Lung (tissue), 12 donors: ENCODE data around the gene ASIC4. TPM values are rescaled to one million over a fixed set of nuclear protein-coding genes. Genes with fewer than 3 reads are reported as not detected.

ENCODE experiments used
- ATAC-seq: fragments of 200-7000 bp; cut with Tn5 transposase; one replicate; pipeline ENCODE4 v1.9.1; 2020; ENCODE audit warnings: moderate number of reproducible peaks; ENCODE audit not compliant: insufficient read depth, low FRiP score
- DNase-seq, 3 donors: peaks; one replicate each; pipeline ENCODE4 v3.0.0-alpha.2; 2013 to 2017
- H3K27ac ChIP-seq, 2 donors: one replicate each; pipeline ENCODE4 v1.5.1; 2013; ENCODE audit warnings: mild to moderate bottlenecking in 2 of 2, moderate library complexity in 2 of 2, control low read depth in 1 of 2, inconsistent platforms in 1 of 2, low read depth in 1 of 2, low read length in 1 of 2
- H3K27me3 ChIP-seq, 3 donors: one replicate each; pipeline ENCODE4 v1.5.1; 2013; ENCODE audit warnings: low read length in 2 of 3; ENCODE audit not compliant: control insufficient read depth in 3 of 3, insufficient read depth in 3 of 3
- H3K36me3 ChIP-seq, 4 donors: one replicate each; pipeline ENCODE4 v1.5.1; 2013; ENCODE audit warnings: low read length in 4 of 4, mild to moderate bottlenecking in 1 of 4, moderate library complexity in 1 of 4; ENCODE audit not compliant: control insufficient read depth in 4 of 4, insufficient read depth in 4 of 4
- H3K4me1 ChIP-seq, 5 donors: one replicate each; pipeline ENCODE4 v1.5.1; 2013; ENCODE audit warnings: low read length in 5 of 5, mild to moderate bottlenecking in 2 of 5, moderate library complexity in 1 of 5; ENCODE audit not compliant: control insufficient read depth in 5 of 5, insufficient read depth in 5 of 5
- H3K4me3 ChIP-seq: one replicate; pipeline ENCODE4 v1.5.1; 2013; ENCODE audit warnings: mild to moderate bottlenecking, control low read depth, moderate library complexity
- H3K9ac ChIP-seq, 2 donors: one replicate each; pipeline ENCODE4 v1.5.1; 2013; ENCODE audit warnings: low read length in 2 of 2, control low read depth in 1 of 2; ENCODE audit not compliant: insufficient read depth in 1 of 2
- H3K9me3 ChIP-seq, 4 donors: one replicate each; pipeline ENCODE4 v1.5.1; 2013; ENCODE audit warnings: low read length in 3 of 4, mild to moderate bottlenecking in 1 of 4, moderate library complexity in 1 of 4; ENCODE audit not compliant: control insufficient read depth in 4 of 4, insufficient read depth in 3 of 4
- WGBS, 2 donors: extraction: QIAGEN DNeasy Blood & Tissue Kit; methylation state at CpG; one replicate each; pipeline ENCODE4 v1.1.7; 2013; 5-methylcytosine and 5-hydroxymethylcytosine counted together
- polyA plus RNA-seq, 2 donors: library from polyadenylated mRNA; stranded (reverse); fragments of 200-250 nt; gene quantifications; one replicate each; pipeline ENCODE4 v1.2.1, GENCODE V29; 2013
- total RNA-seq, 2 donors: library from RNA; depleted of rRNA in 1 of 2; stranded (reverse); fragments of >200 nt in 1 of 2; gene quantifications; one replicate each; pipeline ENCODE4 v1.2.1, GENCODE V29; 2014 to 2021
- TF ChIP-seq, protein P1 (sequence below): IDR thresholded peaks from 2 replicates; pipeline ENCODE4 v1.5.1; 2012; ENCODE audit warnings: mild to moderate bottlenecking; ENCODE audit errors: control extremely low read depth, extremely low read depth
- donor health status: control.
- donor health status: control.
- donor health status: Bipolar disorder and iron deficiency.
- donor health status: healthy.
- donor health status: DM: yes; HTN: yes; CAD: no.

Gene ASIC4
- total and polyA plus RNA-seq, 4 donors = 0.02 to 0.43 (median 0.14) TPM

DNA sequence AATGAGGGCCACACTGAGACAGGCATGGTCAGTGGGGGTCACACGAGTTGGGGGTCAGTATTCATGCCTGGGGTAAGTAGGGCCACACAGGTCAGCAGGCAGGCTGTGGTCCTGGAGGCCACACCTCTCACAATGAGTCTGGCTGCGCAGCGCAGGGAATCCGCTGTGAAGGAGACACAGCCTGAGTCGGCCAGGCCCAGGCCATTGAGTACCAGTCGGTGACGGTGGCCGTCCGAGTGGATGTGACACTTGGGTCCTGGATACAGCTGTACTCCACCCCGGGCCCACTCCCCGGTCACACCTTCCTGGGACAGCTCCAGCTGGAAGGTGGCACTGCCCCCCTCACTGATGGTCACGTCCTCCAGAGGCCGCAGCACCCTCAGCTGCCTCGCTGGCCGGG lies 40.1 kb downstream of the ASIC4 start:
- peaks cover 0 to 5% (median 3%) of the 10 kb centered on the region in 3 donors for H3K27me3 ChIP-seq
- WGBS, 2 donors = 94 to 95% methylated on average over 15 of the region's 15 CpGs
- H3K4me3 ChIP-seq = no peak overlapping the region
- H3K9ac ChIP-seq = no peak overlapping the region
- TF ChIP-seq, protein P1, sequence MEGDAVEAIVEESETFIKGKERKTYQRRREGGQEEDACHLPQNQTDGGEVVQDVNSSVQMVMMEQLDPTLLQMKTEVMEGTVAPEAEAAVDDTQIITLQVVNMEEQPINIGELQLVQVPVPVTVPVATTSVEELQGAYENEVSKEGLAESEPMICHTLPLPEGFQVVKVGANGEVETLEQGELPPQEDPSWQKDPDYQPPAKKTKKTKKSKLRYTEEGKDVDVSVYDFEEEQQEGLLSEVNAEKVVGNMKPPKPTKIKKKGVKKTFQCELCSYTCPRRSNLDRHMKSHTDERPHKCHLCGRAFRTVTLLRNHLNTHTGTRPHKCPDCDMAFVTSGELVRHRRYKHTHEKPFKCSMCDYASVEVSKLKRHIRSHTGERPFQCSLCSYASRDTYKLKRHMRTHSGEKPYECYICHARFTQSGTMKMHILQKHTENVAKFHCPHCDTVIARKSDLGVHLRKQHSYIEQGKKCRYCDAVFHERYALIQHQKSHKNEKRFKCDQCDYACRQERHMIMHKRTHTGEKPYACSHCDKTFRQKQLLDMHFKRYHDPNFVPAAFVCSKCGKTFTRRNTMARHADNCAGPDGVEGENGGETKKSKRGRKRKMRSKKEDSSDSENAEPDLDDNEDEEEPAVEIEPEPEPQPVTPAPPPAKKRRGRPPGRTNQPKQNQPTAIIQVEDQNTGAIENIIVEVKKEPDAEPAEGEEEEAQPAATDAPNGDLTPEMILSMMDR = no peak
- peaks cover 0 to 10% (median 3%) of the 10 kb centered on the region in 5 donors for H3K4me1 ChIP-seq
- H3K36me3 ChIP-seq = peaks cover 0 to 3% (median under 1%) of the 10 kb centered on the region in 4 donors
- no peak for DNase-seq
- H3K27ac ChIP-seq = no peak overlapping the region
- no peak for ATAC-seq
- H3K9me3 ChIP-seq = peaks cover 0 to 2% (median 0%) of the 10 kb centered on the region in 4 donors

DNA sequence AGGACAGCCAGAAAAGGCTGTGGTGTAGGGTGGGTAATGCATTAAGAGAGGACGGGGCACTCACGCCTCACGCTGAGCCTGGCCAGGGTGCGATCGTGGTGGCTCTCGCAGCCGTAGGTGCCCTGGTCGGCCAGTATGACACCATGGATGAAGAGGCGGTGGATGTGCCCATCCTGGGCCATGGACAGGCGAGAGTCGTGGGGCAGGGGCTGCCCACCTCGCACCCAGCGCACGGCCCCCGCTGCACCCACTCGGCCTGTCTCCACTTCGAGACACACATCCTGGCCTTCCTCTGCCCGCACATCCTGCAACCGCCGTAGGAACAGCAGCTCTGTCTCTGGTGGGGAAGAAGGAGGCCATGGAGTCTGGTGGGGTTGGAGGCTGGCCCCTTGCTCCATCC lies 41.7 kb downstream of the ASIC4 start:
- DNase-seq (no peak), ATAC-seq (no peak)
- Histone ChIP-seq H3K27me3 (peaks cover 0 to 5% (median 3%) of the 10 kb centered on the region in 3 donors), H3K4me3 (no peak overlapping the region), H3K9ac (no peak overlapping the region), H3K4me1 (peaks cover 0 to 14% (median 3%) of the 10 kb centered on the region in 5 donors), H3K36me3 (peaks cover 0 to 4% (median under 1%) of the 10 kb centered on the region in 4 donors), H3K27ac (no peak overlapping the region), H3K9me3 (peaks cover 0 to 2% (median 0%) of the 10 kb centered on the region in 4 donors)
- WGBS, 2 donors = 89 to 97% methylated on average over 20 of the region's 20 CpGs
- TF ChIP-seq, protein P1 = no peak

DNA sequence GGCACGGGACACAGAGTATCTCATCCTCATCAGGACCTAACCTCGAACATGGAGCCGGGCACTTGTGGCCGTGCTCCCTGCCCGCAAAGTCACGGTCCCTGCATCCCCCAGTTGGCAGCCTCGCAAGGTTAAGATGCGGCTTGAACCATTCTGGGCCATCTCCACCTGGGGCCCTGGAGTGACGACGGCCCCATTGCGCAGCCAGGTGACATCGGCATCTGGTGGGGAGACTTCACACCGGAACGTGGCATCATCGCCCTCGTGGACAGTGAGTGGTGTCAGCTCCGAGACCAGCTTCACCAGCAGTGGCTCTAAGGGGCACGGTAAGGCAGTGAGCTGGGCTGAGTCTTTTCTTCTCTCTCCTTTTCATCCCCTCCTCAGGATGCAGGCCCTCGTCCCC lies 42.1 kb downstream of the ASIC4 start:
- no peak for DNase-seq
- H3K9ac ChIP-seq = no peak overlapping the region
- no peak for ATAC-seq
- peaks cover 0 to 2% (median 0%) of the 10 kb centered on the region in 4 donors for H3K9me3 ChIP-seq
- peaks cover 0 to 5% (median 3%) of the 10 kb centered on the region in 3 donors for H3K27me3 ChIP-seq
- H3K27ac ChIP-seq = no peak overlapping the region
- peaks cover 0 to 4% (median under 1%) of the 10 kb centered on the region in 4 donors for H3K36me3 ChIP-seq
- 93 to 97% methylated on average over 19 of the region's 19 CpGs for WGBS, 2 donors
- peaks cover 0 to 15% (median 3%) of the 10 kb centered on the region in 5 donors for H3K4me1 ChIP-seq
- TF ChIP-seq, protein P1 = no peak
- H3K4me3 ChIP-seq = no peak overlapping the region

DNA sequence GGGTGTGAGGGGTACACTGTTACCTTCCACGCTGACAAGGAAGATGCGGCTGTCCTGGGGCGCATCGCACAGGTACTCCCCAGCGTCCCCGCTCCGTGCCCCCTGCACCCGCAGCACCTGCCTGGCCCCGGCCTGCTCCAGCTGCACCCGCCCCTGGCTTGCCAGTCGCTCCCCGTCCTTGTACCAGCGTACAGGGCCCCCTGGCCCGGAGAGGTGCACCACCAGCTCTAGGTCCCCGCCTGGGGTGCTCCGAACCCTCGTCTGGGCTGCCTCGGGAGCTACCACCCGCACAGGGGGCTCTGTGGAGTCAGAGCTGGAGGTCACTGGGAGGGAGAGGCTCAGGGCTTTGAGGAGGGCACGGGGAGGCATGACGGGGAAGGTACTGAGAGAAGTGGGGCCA lies 43.0 kb downstream of the ASIC4 start:
- peaks cover 0 to 2% (median 0%) of the 10 kb centered on the region in 4 donors for H3K9me3 ChIP-seq
- TF ChIP-seq, protein P1 = no peak
- H3K4me3 ChIP-seq = no peak overlapping the region
- H3K36me3 ChIP-seq = peaks cover 0 to 8% (median 2%) of the 10 kb centered on the region in 4 donors
- no peak overlapping the region for H3K9ac ChIP-seq
- peaks cover 0 to 17% (median 5%) of the 10 kb centered on the region in 5 donors for H3K4me1 ChIP-seq
- peaks cover 0 to 5% (median 3%) of the 10 kb centered on the region in 3 donors for H3K27me3 ChIP-seq
- ATAC-seq (no peak), DNase-seq (no peak)
- H3K27ac ChIP-seq = no peak overlapping the region
- WGBS, 2 donors = 92 to 94% methylated on average over 20 to 21 of the region's 21 CpGs
